IPS DF 4.7 (cell line): ENCODE results near the gene HPCAL1.

Experiments
- DNase-seq: peaks from one replicate; pipeline ENCODE4 v3.0.0-alpha.2; 2013; ENCODE audit warnings: low spot score; ENCODE audit errors: extremely low read depth

Gene HPCAL1

GRCh38 chr2:10269291-10269690 lies 33.4 kb upstream of the HPCAL1 start:
- DNase-seq, result no peak

- DNase-seq, result no peak
These were observed 32.7 kb upstream of the HPCAL1 start for GRCh38 chr2:10269711-10270610.

GRCh38 chr2:10271509-10271908 lies 31.2 kb upstream of the HPCAL1 start:
- DNase-seq, result no peak

GRCh38 chr2:10271946-10272345 lies 30.8 kb upstream of the HPCAL1 start:
- DNase-seq, result no peak

- no peak for DNase-seq
These were observed 30.2 kb upstream of the HPCAL1 start for GRCh38 chr2:10272464-10272863.

- DNase-seq, result no peak
These were observed 29.2 kb upstream of the HPCAL1 start for GRCh38 chr2:10273215-10274175.

- DNase-seq, result no peak
These were observed 28.3 kb upstream of the HPCAL1 start for GRCh38 chr2:10274376-10274775.

GRCh38 chr2:10274983-10275802 lies 27.5 kb upstream of the HPCAL1 start:
- DNase-seq, result no peak

- DNase-seq, result no peak
These were observed 26.0 kb upstream of the HPCAL1 start for GRCh38 chr2:10276481-10277292.

GRCh38 chr2:10277293-10278028 lies 25.2 kb upstream of the HPCAL1 start:
- DNase-seq, result no peak

- DNase-seq, result no peak
These were observed 24.5 kb upstream of the HPCAL1 start for GRCh38 chr2:10278029-10278762.

GRCh38 chr2:10278763-10279471 lies 23.8 kb upstream of the HPCAL1 start:
- no peak for DNase-seq

GRCh38 chr2:10279472-10279870 lies 23.2 kb upstream of the HPCAL1 start:
- DNase-seq, result no peak

GRCh38 chr2:10279946-10280463 lies 22.7 kb upstream of the HPCAL1 start:
- no peak for DNase-seq

GRCh38 chr2:10281891-10282290 lies 20.8 kb upstream of the HPCAL1 start:
- no peak for DNase-seq

GRCh38 chr2:10282611-10283105 lies 20.0 kb upstream of the HPCAL1 start:
- no peak for DNase-seq

- DNase-seq, result no peak
These were observed 19.3 kb upstream of the HPCAL1 start for GRCh38 chr2:10283106-10284062.
